ENCODE measurements around the gene AAGAB.
A peak's percentile ranks its signal among the peaks of the same experiment; 100 is the strongest.
"Not testable (repeated sequence)": the region's sequence is repeated elsewhere in the genome, so short reads cannot be mapped to it uniquely, and the experiment has no call there.

AAGAB gene
- total RNA-seq, result 18.3 to 59.2 (median 46.2) reads per million in 18 experiments

- DNase-seq, result peak; percentile 96 to 97
These were observed at the start of gene AAGAB, which contains the start of gene IQCH for GRCh38 chr15:67254238-67255175. Gene AAGAB, minus strand, starts transcription at chr15:67254661. Its CDS starts 30 bp downstream, at chr15:67254631. Gene IQCH, plus strand, starts transcription at chr15:67254786. Its CDS starts 111 bp downstream, at chr15:67254897.

- DNase-seq, result peak in 1 of 2 donors; percentile 3
These were observed 49.3 kb upstream of the AAGAB start for GRCh38 chr15:67303490-67304363.

GRCh38 chr15:67300266-67301025 is 46.0 kb upstream of the AAGAB start:
- DNase-seq, result no peak

GRCh38 chr15:67296684-67297083 is 42.2 kb upstream of the AAGAB start:
- no peak for DNase-seq

- DNase-seq, result peak in 1 of 2 donors; percentile 21
These were observed 41.7 kb upstream of the AAGAB start for GRCh38 chr15:67296188-67296587.

- no peak for DNase-seq
These were observed 35.9 kb upstream of the AAGAB start for GRCh38 chr15:67290319-67290718.

- DNase-seq, result not testable (repeated sequence)
These were observed 31.9 kb upstream of the AAGAB start for GRCh38 chr15:67286400-67286799.

GRCh38 chr15:67285625-67286024 is 31.2 kb upstream of the AAGAB start:
- DNase-seq, result not testable (repeated sequence)

- no peak for DNase-seq
These were observed 27.3 kb upstream of the AAGAB start for GRCh38 chr15:67281714-67282113.

GRCh38 chr15:67280217-67280616 is 25.8 kb upstream of the AAGAB start:
- no peak for DNase-seq

GRCh38 chr15:67276666-67277065 is 22.2 kb upstream of the AAGAB start:
- DNase-seq, result no peak

- no peak for DNase-seq
These were observed 19.8 kb upstream of the AAGAB start for GRCh38 chr15:67274236-67274635.

GRCh38 chr15:67267951-67268941 is 13.8 kb upstream of the AAGAB start:
- no peak for DNase-seq

- DNase-seq, result no peak
These were observed 13.0 kb upstream of the AAGAB start for GRCh38 chr15:67267440-67267839.

- no peak for DNase-seq
These were observed 12.4 kb upstream of the AAGAB start for GRCh38 chr15:67266870-67267269.

GRCh38 chr15:67259806-67260205 is 5.3 kb upstream of the AAGAB start:
- DNase-seq, result no peak

GRCh38 chr15:67259379-67259778 is 4.9 kb upstream of the AAGAB start:
- no peak for DNase-seq

- not testable (repeated sequence) for DNase-seq
These were observed 4.0 kb upstream of the AAGAB start for GRCh38 chr15:67258412-67258811.

- no peak for DNase-seq
These were observed 1.6 kb upstream of the AAGAB start for GRCh38 chr15:67256051-67256450.

- DNase-seq, result no peak
These were observed 768 bp downstream of the AAGAB start for GRCh38 chr15:67253549-67254237.

Data from inflammatory macrophage (primary cell).